Karpas-422 (cell line): ENCODE data around the gene NBPF3. TPM values are rescaled to one million over a fixed set of nuclear protein-coding genes. Genes with fewer than 3 reads are reported as not detected.
"Not testable (repeated sequence)": the region's sequence is repeated elsewhere in the genome, so short reads cannot be mapped to it uniquely, and the experiment has no call there.

Experiments used
- DNase-seq: peaks from one replicate; pipeline ENCODE4 v3.0.0-alpha.2; 2015
- H2AFZ ChIP-seq: fragments of 200-600 bp; sonication (generic); 2 replicates; pipeline ENCODE4 v1.6.1; 2014; ENCODE audit warnings: antibody characterized with exemption, low read length, mixed read lengths
- H3K27ac ChIP-seq: fragments of 200-600 bp; sonication (generic); 2 replicates; pipeline ENCODE4 v1.5.1; 2014; ENCODE audit warnings: mild to moderate bottlenecking, low read length, moderate library complexity
- H3K27me3 ChIP-seq: fragments of 200-600 bp; sonication (generic); 2 replicates; pipeline ENCODE4 v1.6.1; 2014; ENCODE audit warnings: low read length, mixed read lengths
- H3K36me3 ChIP-seq: fragments of 200-600 bp; sonication (generic); 2 replicates; pipeline ENCODE4 v1.6.1; 2014; ENCODE audit warnings: low read length, mixed read lengths; ENCODE audit not compliant: insufficient read depth
- H3K4me1 ChIP-seq: fragments of 200-600 bp; sonication (generic); 2 replicates; pipeline ENCODE4 v1.6.1; 2014; ENCODE audit warnings: mild to moderate bottlenecking, low read length, mixed read lengths
- H3K4me2 ChIP-seq: fragments of 200-600 bp; sonication (generic); 2 replicates; pipeline ENCODE4 v1.6.1; 2014; ENCODE audit warnings: low read length, low read depth, mild to moderate bottlenecking; ENCODE audit not compliant: poor library complexity, severe bottlenecking
- H3K4me3 ChIP-seq: fragments of 200-600 bp; sonication (generic); 2 replicates; pipeline ENCODE4 v1.5.1; 2014; ENCODE audit warnings: mild to moderate bottlenecking, antibody characterized with exemption, low read length, mixed read lengths
- H3K79me2 ChIP-seq: fragments of 200-600 bp; sonication (generic); 2 replicates; pipeline ENCODE4 v1.6.1; 2014; ENCODE audit warnings: mild to moderate bottlenecking, low read length, mixed read lengths
- H3K9ac ChIP-seq: fragments of 200-600 bp; sonication (generic); 2 replicates; pipeline ENCODE4 v1.6.0; 2014; ENCODE audit warnings: low read length
- H3K9me2 ChIP-seq: fragments of 200-600 bp; sonication (generic), shearing (Covaris generic); replicated peaks from 2 replicates; pipeline ENCODE4 v1.6.0; 2014; ENCODE audit warnings: mild to moderate bottlenecking, low read length, moderate library complexity; ENCODE audit not compliant: insufficient read depth
- H3K9me3 ChIP-seq: fragments of 300-700, 200-600 bp; sonication (generic); 2 replicates; pipeline ENCODE4 v1.6.1; 2014; ENCODE audit warnings: low read length, mixed read lengths
- H4K20me1 ChIP-seq: fragments of 200-600 bp; sonication (generic); 2 replicates; pipeline ENCODE4 v1.6.1; 2014; ENCODE audit warnings: mild to moderate bottlenecking, antibody characterized with exemption, low read length, low read depth; ENCODE audit not compliant: insufficient read depth
- total RNA-seq: library from RNA; depleted of rRNA; stranded (reverse); fragments of >200 nt; shearing (Covaris generic); gene quantifications from 2 replicates; pipeline ENCODE4 v1.2.3, GENCODE V29; 2014; ENCODE audit warnings: low replicate concordance

Gene NBPF3
- total RNA-seq, 1 experiment from 2014 or later, result 3.6 TPM

- H3K4me1 ChIP-seq, result no peaks in the 10 kb centered on the region
- no peak overlapping the region for H3K27ac ChIP-seq
- no peaks in the 10 kb centered on the region for H3K36me3 ChIP-seq
- no peak overlapping the region for H3K9ac ChIP-seq
- no peak overlapping the region for H3K4me2 ChIP-seq
- no peaks in the 10 kb centered on the region for H3K9me3 ChIP-seq
- DNase-seq, result peak; percentile 10
- no peak overlapping the region for H2AFZ ChIP-seq
- H4K20me1 ChIP-seq, result no peaks in the 10 kb centered on the region
- H3K79me2 ChIP-seq, result no peaks in the 10 kb centered on the region
- no peaks in the 10 kb centered on the region for H3K9me2 ChIP-seq
- no peaks in the 10 kb centered on the region for H3K27me3 ChIP-seq
- H3K4me3 ChIP-seq, result no peak overlapping the region
Observed at GRCh38 chr1:21449906-21450305, 10.0 kb downstream of the NBPF3 start.

- Histone ChIP-seq H4K20me1 (no peaks in the 10 kb centered on the region), H3K4me1 (no peaks in the 10 kb centered on the region), H3K27me3 (no peaks in the 10 kb centered on the region), H3K9me2 (no peaks in the 10 kb centered on the region), H3K79me2 (no peaks in the 10 kb centered on the region), H3K4me3 (no peak overlapping the region), H2AFZ (no peak overlapping the region), H3K9me3 (no peaks in the 10 kb centered on the region), H3K9ac (no peak overlapping the region), H3K27ac (no peak overlapping the region), H3K36me3 (no peaks in the 10 kb centered on the region), H3K4me2 (no peak overlapping the region)
- peak; percentile 16 for DNase-seq
Observed at GRCh38 chr1:21451212-21451611, 11.3 kb downstream of the NBPF3 start.

- DNase-seq, result peak; percentile 30
- no peak overlapping the region for H3K27ac ChIP-seq
- no peak overlapping the region for H2AFZ ChIP-seq
- H3K4me3 ChIP-seq, result no peak overlapping the region
- no peaks in the 10 kb centered on the region for H3K9me3 ChIP-seq
- H3K4me2 ChIP-seq, result no peak overlapping the region
- H3K9ac ChIP-seq, result no peak overlapping the region
- no peaks in the 10 kb centered on the region for H4K20me1 ChIP-seq
- H3K9me2 ChIP-seq, result no peaks in the 10 kb centered on the region
- H3K4me1 ChIP-seq, result no peaks in the 10 kb centered on the region
- no peaks in the 10 kb centered on the region for H3K27me3 ChIP-seq
- no peaks in the 10 kb centered on the region for H3K79me2 ChIP-seq
- H3K36me3 ChIP-seq, result no peaks in the 10 kb centered on the region
Observed at GRCh38 chr1:21451981-21452411, 12.1 kb downstream of the NBPF3 start.

- H3K4me3 ChIP-seq, DNase-seq, H3K36me3 ChIP-seq, H3K27ac ChIP-seq, H3K9ac ChIP-seq, H3K27me3 ChIP-seq, H3K79me2 ChIP-seq, H3K9me2 ChIP-seq, H3K4me1 ChIP-seq, H3K4me2 ChIP-seq, H4K20me1 ChIP-seq, H3K9me3 ChIP-seq, H2AFZ ChIP-seq: not testable (repeated sequence)
Observed at GRCh38 chr1:21453964-21454614, 14.2 kb downstream of the NBPF3 start.

GRCh38 chr1:21454904-21455303, 15.0 kb downstream of the NBPF3 start:
- not testable (repeated sequence) for H3K27ac ChIP-seq, H4K20me1 ChIP-seq, H3K9ac ChIP-seq, H3K79me2 ChIP-seq, H3K4me1 ChIP-seq, H3K9me2 ChIP-seq, H3K9me3 ChIP-seq, H3K36me3 ChIP-seq, H3K4me2 ChIP-seq, H3K27me3 ChIP-seq, H2AFZ ChIP-seq, DNase-seq, H3K4me3 ChIP-seq

- Histone ChIP-seq H2AFZ (no peak overlapping the region), H3K4me1 (no peaks in the 10 kb centered on the region), H3K4me3 (no peak overlapping the region), H3K36me3 (no peaks in the 10 kb centered on the region), H3K9me3 (no peaks in the 10 kb centered on the region), H3K9me2 (no peaks in the 10 kb centered on the region), H3K4me2 (no peak overlapping the region), H4K20me1 (no peaks in the 10 kb centered on the region), H3K27ac (no peak overlapping the region), H3K79me2 (no peaks in the 10 kb centered on the region), H3K27me3 (no peaks in the 10 kb centered on the region), H3K9ac (no peak overlapping the region)
- no peak for DNase-seq
Observed at GRCh38 chr1:21457654-21458053, 17.7 kb downstream of the NBPF3 start.

- not testable (repeated sequence) for H3K4me2 ChIP-seq, H2AFZ ChIP-seq, H3K27ac ChIP-seq, H3K27me3 ChIP-seq, H3K4me1 ChIP-seq, H3K9me3 ChIP-seq, H4K20me1 ChIP-seq, H3K36me3 ChIP-seq, H3K4me3 ChIP-seq, H3K79me2 ChIP-seq, H3K9me2 ChIP-seq, H3K9ac ChIP-seq, DNase-seq
Observed at GRCh38 chr1:21465127-21465526, 25.2 kb downstream of the NBPF3 start.

- not testable (repeated sequence) for H3K27me3 ChIP-seq, H3K4me2 ChIP-seq
- DNase-seq, result peak; percentile 20
Observed at GRCh38 chr1:21467946-21468345, 28.0 kb downstream of the NBPF3 start.

GRCh38 chr1:21468599-21468998, 28.7 kb downstream of the NBPF3 start:
- H2AFZ ChIP-seq, result no peak overlapping the region

More at GRCh38 chr1:21467946-21468345, 28.0 kb downstream of the NBPF3 start:
- H3K4me1 ChIP-seq, H3K4me3 ChIP-seq, H3K9me2 ChIP-seq, H3K9me3 ChIP-seq, H3K79me2 ChIP-seq, H3K36me3 ChIP-seq, H2AFZ ChIP-seq, H3K27ac ChIP-seq, H3K9ac ChIP-seq, H4K20me1 ChIP-seq: not testable (repeated sequence)

More at GRCh38 chr1:21468599-21468998, 28.7 kb downstream of the NBPF3 start:
- H3K36me3 ChIP-seq, result no peaks in the 10 kb centered on the region
- no peaks in the 10 kb centered on the region for H3K27me3 ChIP-seq
- no peaks in the 10 kb centered on the region for H3K79me2 ChIP-seq
- H3K4me1 ChIP-seq, result no peaks in the 10 kb centered on the region
- no peaks in the 10 kb centered on the region for H3K9me3 ChIP-seq
- DNase-seq, result peak; percentile 82
- H3K9me2 ChIP-seq, result no peaks in the 10 kb centered on the region
- H3K4me3 ChIP-seq, result no peak overlapping the region
- H4K20me1 ChIP-seq, result no peaks in the 10 kb centered on the region
- H3K4me2 ChIP-seq, result no peak overlapping the region
- no peak overlapping the region for H3K27ac ChIP-seq
- no peak overlapping the region for H3K9ac ChIP-seq
